ENCODE measurements around the gene PAFAH1B1. TPM values are rescaled to one million over a fixed set of nuclear protein-coding genes. Genes with fewer than 3 reads are reported as not detected.

The PAFAH1B1 gene
- total RNA-seq, 5 donors from 2014 or later (not counting 1 experiment from before 2014, with no cell fraction given), result 113 to 133 (median 122) TPM

GRCh38 chr17:2680961-2681360 lies 87.5 kb downstream of the PAFAH1B1 start:
- Mint-ChIP-seq H3K36me3 (peaks cover 44% of the 10 kb centered on the region), H3K9me3 (no peaks in the 10 kb centered on the region), H3K4me3 (no peak overlapping the region), H3K27ac (no peak overlapping the region), H3K27me3 (no peaks in the 10 kb centered on the region), H3K4me1 (no peaks in the 10 kb centered on the region)
- peak in 1 of 35 experiments; percentile 12 for DNase-seq
- ATAC-seq (replicated peaks in 1 of 4), result no peak
- Histone ChIP-seq H3K9me3 (no peaks in the 10 kb centered on the region), H3K4me3 (ENCODE audit: control insufficient read depth in 1 of 2, extremely low read depth in 1 of 2, low read length in 1 of 2) (no peak overlapping the region), H3K27ac (ENCODE audit: low read length) (no peak overlapping the region), H3K4me1 (ENCODE audit: control insufficient read depth in 1 of 2, extremely low read depth in 1 of 2, insufficient read depth in 2 of 2, low read length in 2 of 2) (no peaks in the 10 kb centered on the region), H3K36me3 (ENCODE audit: control insufficient read depth in 2 of 2, extremely low read depth in 1 of 2, insufficient read depth in 1 of 2, low read length in 1 of 2) (peaks cover 0 to 68% of the 10 kb centered on the region in 2 donors), H3K27me3 (replicated peaks in 1 of 2; ENCODE audit: control insufficient read depth in 2 of 2, extremely low read depth in 1 of 2, insufficient read depth in 2 of 2, low read length in 1 of 2) (no peaks in the 10 kb centered on the region)
- POLR2A ChIA-PET, result no interaction called here
- WGBS (ENCODE audit: insufficient coverage), result 86% methylated on average over 1 of the region's 2 CpGs
- CTCF ChIA-PET, result no interaction called here

- no peak overlapping the region for H3K27ac Mint-ChIP-seq
- WGBS (ENCODE audit: insufficient coverage), result no CpG with 5 or more reads among the region's 7 CpGs
- POLR2A ChIA-PET, result no interaction called here
Observed at GRCh38 chr17:2681650-2682049, 88.2 kb downstream of the PAFAH1B1 start.

GRCh38 chr17:2682176-2682938 lies 88.9 kb downstream of the PAFAH1B1 start:
- Histone ChIP-seq H3K27ac (ENCODE audit: low read length) (no peak overlapping the region), H3K9me3 (no peaks in the 10 kb centered on the region), H3K36me3 (ENCODE audit: control insufficient read depth in 2 of 2, extremely low read depth in 1 of 2, insufficient read depth in 1 of 2, low read length in 1 of 2) (peaks cover 0 to 58% of the 10 kb centered on the region in 2 donors), H3K27me3 (replicated peaks in 1 of 2; ENCODE audit: control insufficient read depth in 2 of 2, extremely low read depth in 1 of 2, insufficient read depth in 2 of 2, low read length in 1 of 2) (no peaks in the 10 kb centered on the region), H3K4me1 (ENCODE audit: control insufficient read depth in 1 of 2, extremely low read depth in 1 of 2, insufficient read depth in 2 of 2, low read length in 2 of 2) (no peaks in the 10 kb centered on the region), H3K4me3 (ENCODE audit: control insufficient read depth in 1 of 2, extremely low read depth in 1 of 2, low read length in 1 of 2) (no peak overlapping the region)
- H3K9me3 Mint-ChIP-seq, result no peaks in the 10 kb centered on the region
- H3K4me3 Mint-ChIP-seq, result no peak overlapping the region
- ATAC-seq (replicated peaks in 1 of 4) (no peak), DNase-seq (no peak)
- 100% methylated on average over 1 of the region's 3 CpGs for WGBS (ENCODE audit: insufficient coverage)
- H3K4me1 Mint-ChIP-seq, result peaks cover 0 to 2% (median 0%) of the 10 kb centered on the region in 3 donors
- no peaks in the 10 kb centered on the region for H3K27me3 Mint-ChIP-seq
- H3K27ac Mint-ChIP-seq, result no peak overlapping the region
- peaks cover 40% of the 10 kb centered on the region for H3K36me3 Mint-ChIP-seq
- ChIA-PET POLR2A (no interaction called here), CTCF (no interaction called here)

More at GRCh38 chr17:2681650-2682049, 88.2 kb downstream of the PAFAH1B1 start:
- Histone ChIP-seq H3K27me3 (replicated peaks in 1 of 2; ENCODE audit: control insufficient read depth in 2 of 2, extremely low read depth in 1 of 2, insufficient read depth in 2 of 2, low read length in 1 of 2) (no peaks in the 10 kb centered on the region), H3K27ac (ENCODE audit: low read length) (no peak overlapping the region), H3K36me3 (ENCODE audit: control insufficient read depth in 2 of 2, extremely low read depth in 1 of 2, insufficient read depth in 1 of 2, low read length in 1 of 2) (peaks cover 0 to 63% of the 10 kb centered on the region in 2 donors), H3K9me3 (no peaks in the 10 kb centered on the region), H3K4me3 (ENCODE audit: control insufficient read depth in 1 of 2, extremely low read depth in 1 of 2, low read length in 1 of 2) (no peak overlapping the region), H3K4me1 (ENCODE audit: control insufficient read depth in 1 of 2, extremely low read depth in 1 of 2, insufficient read depth in 2 of 2, low read length in 2 of 2) (no peaks in the 10 kb centered on the region)
- H3K36me3 Mint-ChIP-seq, result peaks cover 44% of the 10 kb centered on the region
- CTCF ChIA-PET, result no interaction called here
- no peak overlapping the region for H3K4me3 Mint-ChIP-seq
- ATAC-seq (replicated peaks in 1 of 4), result no peak
- no peaks in the 10 kb centered on the region for H3K4me1 Mint-ChIP-seq
- no peak for DNase-seq
- H3K9me3 Mint-ChIP-seq, result no peaks in the 10 kb centered on the region
- H3K27me3 Mint-ChIP-seq, result no peaks in the 10 kb centered on the region

GRCh38 chr17:2683912-2684311 lies 90.5 kb downstream of the PAFAH1B1 start:
- Mint-ChIP-seq H3K4me1 (peaks cover 5 to 9% (median 8%) of the 10 kb centered on the region in 3 donors), H3K27me3 (no peaks in the 10 kb centered on the region), H3K4me3 (no peak overlapping the region), H3K36me3 (peaks cover 39% of the 10 kb centered on the region), H3K27ac (peak overlapping the region in 1 of 2 donors; percentile 23), H3K9me3 (no peaks in the 10 kb centered on the region)
- Histone ChIP-seq H3K36me3 (ENCODE audit: control insufficient read depth in 2 of 2, extremely low read depth in 1 of 2, insufficient read depth in 1 of 2, low read length in 1 of 2) (peaks cover 0 to 48% of the 10 kb centered on the region in 2 donors), H3K4me1 (ENCODE audit: control insufficient read depth in 1 of 2, extremely low read depth in 1 of 2, insufficient read depth in 2 of 2, low read length in 2 of 2) (peaks cover 0 to 13% of the 10 kb centered on the region in 2 experiments), H3K4me3 (ENCODE audit: control insufficient read depth in 1 of 2, extremely low read depth in 1 of 2, low read length in 1 of 2) (no peak overlapping the region), H3K27ac (ENCODE audit: low read length) (no peak overlapping the region), H3K9me3 (no peaks in the 10 kb centered on the region), H3K27me3 (replicated peaks in 1 of 2; ENCODE audit: control insufficient read depth in 2 of 2, extremely low read depth in 1 of 2, insufficient read depth in 2 of 2, low read length in 1 of 2) (no peaks in the 10 kb centered on the region)
- 92% methylated on average over 6 of the region's 8 CpGs for WGBS (ENCODE audit: insufficient coverage)
- DNase-seq (no peak), ATAC-seq (replicated peaks in 1 of 4) (no peak)
- POLR2A ChIA-PET, result no interaction called here
- CTCF ChIA-PET, result interaction anchor here in 1 of 2 donors (0.6 kb wide), 1 partner anchor 81 kb away, joined by 3 read pairs; no protein-coding TSS in a partner anchor

GRCh38 chr17:2684549-2684948 lies 91.1 kb downstream of the PAFAH1B1 start:
- DNase-seq, result peak in 1 of 35 experiments; percentile 7
- H3K27ac ChIP-seq (ENCODE audit: low read length), result no peak overlapping the region
- no peaks in the 10 kb centered on the region for H3K27me3 Mint-ChIP-seq
- no peak for ATAC-seq (replicated peaks in 1 of 4)
- no peaks in the 10 kb centered on the region for H3K9me3 ChIP-seq
- H3K4me3 Mint-ChIP-seq, result no peak overlapping the region
- POLR2A ChIA-PET, result no interaction called here
- CTCF ChIA-PET, result interaction anchor here in 1 of 2 donors (0.9 kb wide), 1 partner anchor 274 kb away, joined by 3 read pairs; no protein-coding TSS in a partner anchor
- no peak overlapping the region for H3K4me3 ChIP-seq (ENCODE audit: control insufficient read depth in 1 of 2, extremely low read depth in 1 of 2, low read length in 1 of 2)
- peaks cover 5 to 14% (median 13%) of the 10 kb centered on the region in 3 donors for H3K4me1 Mint-ChIP-seq
- H3K36me3 ChIP-seq (ENCODE audit: control insufficient read depth in 2 of 2, extremely low read depth in 1 of 2, insufficient read depth in 1 of 2, low read length in 1 of 2), result peaks cover 0 to 47% of the 10 kb centered on the region in 2 donors
- peaks cover 0 to 19% of the 10 kb centered on the region in 2 experiments for H3K4me1 ChIP-seq (ENCODE audit: control insufficient read depth in 1 of 2, extremely low read depth in 1 of 2, insufficient read depth in 2 of 2, low read length in 2 of 2)
- 99% methylated on average over 14 of the region's 18 CpGs for WGBS (ENCODE audit: insufficient coverage)
- H3K9me3 Mint-ChIP-seq, result no peaks in the 10 kb centered on the region
- H3K27me3 ChIP-seq (replicated peaks in 1 of 2; ENCODE audit: control insufficient read depth in 2 of 2, extremely low read depth in 1 of 2, insufficient read depth in 2 of 2, low read length in 1 of 2), result no peaks in the 10 kb centered on the region
- H3K27ac Mint-ChIP-seq, result peak overlapping the region in 1 of 2 donors; percentile 23
- peaks cover 35% of the 10 kb centered on the region for H3K36me3 Mint-ChIP-seq

- peak in 2 of 35 experiments; percentile 12 to 14 for DNase-seq
- POLR2A ChIA-PET, result no interaction called here
- H3K36me3 ChIP-seq (ENCODE audit: control insufficient read depth in 2 of 2, extremely low read depth in 1 of 2, insufficient read depth in 1 of 2, low read length in 1 of 2), result peaks cover 3 to 42% of the 10 kb centered on the region in 2 donors
Observed at GRCh38 chr17:2685696-2686095, 92.2 kb downstream of the PAFAH1B1 start.

More at GRCh38 chr17:2685696-2686095, 92.2 kb downstream of the PAFAH1B1 start:
- no peak overlapping the region for H3K27ac ChIP-seq (ENCODE audit: low read length)
- peaks cover 26% of the 10 kb centered on the region for H3K36me3 Mint-ChIP-seq
- 87% methylated on average over 10 of the region's 15 CpGs for WGBS (ENCODE audit: insufficient coverage)
- peaks cover 5 to 14% (median 13%) of the 10 kb centered on the region in 3 donors for H3K4me1 Mint-ChIP-seq
- ATAC-seq (replicated peaks in 1 of 4), result no peak
- H3K27ac Mint-ChIP-seq, result no peak overlapping the region
- no peaks in the 10 kb centered on the region for H3K9me3 ChIP-seq
- CTCF ChIA-PET, result interaction anchor here in 1 of 2 donors (0.9 kb wide), 1 partner anchor 275 kb away, joined by 3 read pairs; no protein-coding TSS in a partner anchor
- H3K4me3 Mint-ChIP-seq, result no peak overlapping the region
- peaks cover 0 to 31% of the 10 kb centered on the region in 2 experiments for H3K4me1 ChIP-seq (ENCODE audit: control insufficient read depth in 1 of 2, extremely low read depth in 1 of 2, insufficient read depth in 2 of 2, low read length in 2 of 2)
- no peaks in the 10 kb centered on the region for H3K27me3 Mint-ChIP-seq
- no peaks in the 10 kb centered on the region for H3K9me3 Mint-ChIP-seq
- no peak overlapping the region for H3K4me3 ChIP-seq (ENCODE audit: control insufficient read depth in 1 of 2, extremely low read depth in 1 of 2, low read length in 1 of 2)
- no peaks in the 10 kb centered on the region for H3K27me3 ChIP-seq (replicated peaks in 1 of 2; ENCODE audit: control insufficient read depth in 2 of 2, extremely low read depth in 1 of 2, insufficient read depth in 2 of 2, low read length in 1 of 2)

Data from T-cell (primary cell).